ENCODE results near the gene TESMIN. TPM values are rescaled to one million over a fixed set of nuclear protein-coding genes. Genes with fewer than 3 reads are reported as not detected.
A peak's percentile ranks its signal among the peaks of the same experiment; 100 is the strongest.

The TESMIN gene
- total RNA-seq, 1 experiment from 2014 or later: 26.3 TPM

- no peak for DNase-seq (ENCODE audit: low spot score)
Observed at GRCh38 chr11:68683536-68684384, 67.6 kb downstream of the TESMIN start.

- DNase-seq (ENCODE audit: low spot score): no peak
Observed at GRCh38 chr11:68683121-68683520, 68.2 kb downstream of the TESMIN start.

GRCh38 chr11:68682531-68682961 is 68.8 kb downstream of the TESMIN start:
- no peak for DNase-seq (ENCODE audit: low spot score)

- no peak for DNase-seq (ENCODE audit: low spot score)
Observed at GRCh38 chr11:68680541-68681231, 70.6 kb downstream of the TESMIN start.

GRCh38 chr11:68678031-68678441 is 73.3 kb downstream of the TESMIN start:
- DNase-seq (ENCODE audit: low spot score): no peak

GRCh38 chr11:68677432-68677831 is 73.9 kb downstream of the TESMIN start:
- peak; percentile 28 for DNase-seq (ENCODE audit: low spot score)

GRCh38 chr11:68674461-68674860 is 76.9 kb downstream of the TESMIN start:
- no peak for DNase-seq (ENCODE audit: low spot score)

- no peak for DNase-seq (ENCODE audit: low spot score)
Observed at GRCh38 chr11:68673991-68674390, 77.3 kb downstream of the TESMIN start.

GRCh38 chr11:68673306-68673945 is 77.9 kb downstream of the TESMIN start:
- no peak for DNase-seq (ENCODE audit: low spot score)

- DNase-seq (ENCODE audit: low spot score): no peak
Observed at GRCh38 chr11:68670208-68670992, 80.9 kb downstream of the TESMIN start.

- DNase-seq (ENCODE audit: low spot score): no peak
Observed at GRCh38 chr11:68669301-68670090, 81.8 kb downstream of the TESMIN start.

GRCh38 chr11:68667511-68668500 is 83.5 kb downstream of the TESMIN start:
- DNase-seq (ENCODE audit: low spot score): no peak

- DNase-seq (ENCODE audit: low spot score): no peak
Observed at GRCh38 chr11:68666849-68667248, 84.5 kb downstream of the TESMIN start.

- no peak for DNase-seq (ENCODE audit: low spot score)
Observed at GRCh38 chr11:68665436-68665835, 85.9 kb downstream of the TESMIN start.

GRCh38 chr11:68664906-68665305 is 86.4 kb downstream of the TESMIN start:
- no peak for DNase-seq (ENCODE audit: low spot score)

GRCh38 chr11:68664141-68664540 is 87.2 kb downstream of the TESMIN start:
- no peak for DNase-seq (ENCODE audit: low spot score)

- DNase-seq (ENCODE audit: low spot score): no peak
Observed at GRCh38 chr11:68663482-68664010, 87.8 kb downstream of the TESMIN start.

- DNase-seq (ENCODE audit: low spot score): no peak
Observed at GRCh38 chr11:68661697-68662603, 89.4 kb downstream of the TESMIN start.

All from HT-29 (cell line).